Measurements from ENCODE around the gene SNX10. TPM values are rescaled to one million over a fixed set of nuclear protein-coding genes. Genes with fewer than 3 reads are reported as not detected.

SNX10 gene
- polyA plus RNA-seq, 1 donor (not counting 4 experiments of a cell fraction or from before 2014, with no cell fraction given) = 7.0 TPM

- no peak for TF ChIP-seq EZH2 (IDR thresholded peaks at IDR 0.05; ENCODE audit: low read length)
- TF ChIP-seq, protein P1, sequence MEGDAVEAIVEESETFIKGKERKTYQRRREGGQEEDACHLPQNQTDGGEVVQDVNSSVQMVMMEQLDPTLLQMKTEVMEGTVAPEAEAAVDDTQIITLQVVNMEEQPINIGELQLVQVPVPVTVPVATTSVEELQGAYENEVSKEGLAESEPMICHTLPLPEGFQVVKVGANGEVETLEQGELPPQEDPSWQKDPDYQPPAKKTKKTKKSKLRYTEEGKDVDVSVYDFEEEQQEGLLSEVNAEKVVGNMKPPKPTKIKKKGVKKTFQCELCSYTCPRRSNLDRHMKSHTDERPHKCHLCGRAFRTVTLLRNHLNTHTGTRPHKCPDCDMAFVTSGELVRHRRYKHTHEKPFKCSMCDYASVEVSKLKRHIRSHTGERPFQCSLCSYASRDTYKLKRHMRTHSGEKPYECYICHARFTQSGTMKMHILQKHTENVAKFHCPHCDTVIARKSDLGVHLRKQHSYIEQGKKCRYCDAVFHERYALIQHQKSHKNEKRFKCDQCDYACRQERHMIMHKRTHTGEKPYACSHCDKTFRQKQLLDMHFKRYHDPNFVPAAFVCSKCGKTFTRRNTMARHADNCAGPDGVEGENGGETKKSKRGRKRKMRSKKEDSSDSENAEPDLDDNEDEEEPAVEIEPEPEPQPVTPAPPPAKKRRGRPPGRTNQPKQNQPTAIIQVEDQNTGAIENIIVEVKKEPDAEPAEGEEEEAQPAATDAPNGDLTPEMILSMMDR (optimal IDR thresholded peaks at IDR 0.05 in 1 of 3, IDR thresholded peaks at IDR 0.05 in 1 of 3, conservative IDR thresholded peaks at IDR 0.05 in 1 of 3; ENCODE audit: extremely low read depth in 1 of 3, insufficient read depth in 2 of 3, low read length in 3 of 3) = no peak
- H3K27ac ChIP-seq (ENCODE audit: control insufficient read depth, insufficient read depth, low read length) = no peak overlapping the region
- dilution Hi-C loops (cut with MboI; ENCODE audit: extremely low pct_ligation_motif_present, low sequenced_read_pairs) = no loop called here
Observed at GRCh38 chr7:26280723-26281122, 10.9 kb upstream of the SNX10 start.

GRCh38 chr7:26284477-26284876 is 7.2 kb upstream of the SNX10 start:
- FAIRE-seq = no peak
- Histone ChIP-seq H3K79me2 (ENCODE audit: control insufficient read depth, insufficient read depth, low read length) (no peaks in the 10 kb centered on the region), H3K27ac (ENCODE audit: control insufficient read depth, insufficient read depth, low read length) (no peak overlapping the region), H3K36me3 (ENCODE audit: control insufficient read depth in 2 of 2, extremely low read depth in 1 of 2, insufficient read depth in 2 of 2, low read length in 2 of 2) (no peaks in the 10 kb centered on the region), H2AFZ (ENCODE audit: control insufficient read depth, low read length) (no peak overlapping the region), H3K4me1 (ENCODE audit: control insufficient read depth, extremely low read depth, insufficient read depth, low read length) (no peaks in the 10 kb centered on the region), H3K9ac (ENCODE audit: control insufficient read depth, extremely low read depth, insufficient read depth, low read length) (no peak overlapping the region), H3K4me2 (ENCODE audit: control insufficient read depth, extremely low read depth, insufficient read depth, low read depth, low read length) (no peak overlapping the region), H3K27me3 (ENCODE audit: control insufficient read depth, extremely low read depth, insufficient read depth, low read length) (no peaks in the 10 kb centered on the region), H4K20me1 (ENCODE audit: control insufficient read depth, extremely low read depth, insufficient read depth, low read length) (no peaks in the 10 kb centered on the region), H3K4me3 (ENCODE audit: control insufficient read depth in 2 of 3, extremely low read depth in 1 of 3, insufficient read depth in 2 of 3, low read depth in 1 of 3, low read length in 3 of 3) (no peak overlapping the region), H3K9me3 (ENCODE audit: control insufficient read depth, low read depth, low read length) (no peaks in the 10 kb centered on the region), H3K9me1 (ENCODE audit: control insufficient read depth, extremely low read depth, insufficient read depth, low read length) (no peaks in the 10 kb centered on the region)
- TF ChIP-seq, protein P1 (optimal IDR thresholded peaks at IDR 0.05 in 1 of 3, IDR thresholded peaks at IDR 0.05 in 1 of 3, conservative IDR thresholded peaks at IDR 0.05 in 1 of 3; ENCODE audit: extremely low read depth in 1 of 3, insufficient read depth in 2 of 3, low read length in 3 of 3) = no peak
- TF ChIP-seq EZH2 (IDR thresholded peaks at IDR 0.05; ENCODE audit: low read length) = no peak
- dilution Hi-C loops (cut with MboI; ENCODE audit: extremely low pct_ligation_motif_present, low sequenced_read_pairs) = no loop called here
- DNase-seq (ENCODE audit: low read depth, low spot score) = no peak

More at GRCh38 chr7:26280723-26281122, 10.9 kb upstream of the SNX10 start:
- no peak overlapping the region for H3K4me3 ChIP-seq (ENCODE audit: control insufficient read depth in 2 of 3, extremely low read depth in 1 of 3, insufficient read depth in 2 of 3, low read depth in 1 of 3, low read length in 3 of 3)
- no peaks in the 10 kb centered on the region for H3K9me1 ChIP-seq (ENCODE audit: control insufficient read depth, extremely low read depth, insufficient read depth, low read length)
- no peak overlapping the region for H3K9ac ChIP-seq (ENCODE audit: control insufficient read depth, extremely low read depth, insufficient read depth, low read length)
- no peaks in the 10 kb centered on the region for H3K27me3 ChIP-seq (ENCODE audit: control insufficient read depth, extremely low read depth, insufficient read depth, low read length)
- no peaks in the 10 kb centered on the region for H4K20me1 ChIP-seq (ENCODE audit: control insufficient read depth, extremely low read depth, insufficient read depth, low read length)
- no peak overlapping the region for H3K4me2 ChIP-seq (ENCODE audit: control insufficient read depth, extremely low read depth, insufficient read depth, low read depth, low read length)
- H3K79me2 ChIP-seq (ENCODE audit: control insufficient read depth, insufficient read depth, low read length) = no peaks in the 10 kb centered on the region
- no peaks in the 10 kb centered on the region for H3K9me3 ChIP-seq (ENCODE audit: control insufficient read depth, low read depth, low read length)
- no peak overlapping the region for H2AFZ ChIP-seq (ENCODE audit: control insufficient read depth, low read length)
- DNase-seq (ENCODE audit: low read depth, low spot score) (no peak), FAIRE-seq (no peak)
- no peaks in the 10 kb centered on the region for H3K4me1 ChIP-seq (ENCODE audit: control insufficient read depth, extremely low read depth, insufficient read depth, low read length)
- no peaks in the 10 kb centered on the region for H3K36me3 ChIP-seq (ENCODE audit: control insufficient read depth in 2 of 2, extremely low read depth in 1 of 2, insufficient read depth in 2 of 2, low read length in 2 of 2)

Measured in keratinocyte (primary cell).